ENCODE data around the gene GINS3. TPM values are rescaled to one million over a fixed set of nuclear protein-coding genes. Genes with fewer than 3 reads are reported as not detected.

GINS3 gene
- total RNA-seq = 5.8 and 6.4 TPM in 2 replicates

GRCh38 chr16:58392215-58393137, at the start of gene GINS3:
GINS3 (plus strand) TSS chr16:58392471; CDS start chr16:58392602, 131 bp downstream.
- TF ChIP-seq CTCF (IDR thresholded peaks at IDR 0.05; ENCODE audit: insufficient read depth, low read length, poor library complexity, severe bottlenecking) = no peak
- H3K36me3 ChIP-seq (ENCODE audit: control insufficient read depth, insufficient read depth, low read length) = no peaks in the 10 kb centered on the region
- H3K4me3 ChIP-seq (ENCODE audit: low read depth, low read length) = peak within 1 kb of the TSS; percentile 72
- no peaks in the 10 kb centered on the region for H3K27me3 ChIP-seq (ENCODE audit: control insufficient read depth, insufficient read depth, low read length)
- peak; percentile 45 for DNase-seq (ENCODE audit: low read depth)

- H3K27me3 ChIP-seq (ENCODE audit: control insufficient read depth, insufficient read depth, low read length) = no peaks in the 10 kb centered on the region
- DNase-seq (ENCODE audit: low read depth) = no peak
- TF ChIP-seq CTCF (IDR thresholded peaks at IDR 0.05; ENCODE audit: insufficient read depth, low read length, poor library complexity, severe bottlenecking) = no peak
- no peaks in the 10 kb centered on the region for H3K36me3 ChIP-seq (ENCODE audit: control insufficient read depth, insufficient read depth, low read length)
- H3K4me3 ChIP-seq (ENCODE audit: low read depth, low read length) = no peak overlapping the region
Observed at GRCh38 chr16:58343562-58343961, 48.7 kb upstream of the GINS3 start.

- no peaks in the 10 kb centered on the region for H3K36me3 ChIP-seq (ENCODE audit: control insufficient read depth, insufficient read depth, low read length)
- H3K27me3 ChIP-seq (ENCODE audit: control insufficient read depth, insufficient read depth, low read length) = peaks cover 5% of the 10 kb centered on the region
- no peak for TF ChIP-seq CTCF (IDR thresholded peaks at IDR 0.05; ENCODE audit: insufficient read depth, low read length, poor library complexity, severe bottlenecking)
- DNase-seq (ENCODE audit: low read depth) = no peak
- no peak overlapping the region for H3K4me3 ChIP-seq (ENCODE audit: low read depth, low read length)
Observed at GRCh38 chr16:58345574-58346354, 46.5 kb upstream of the GINS3 start.

GRCh38 chr16:58346831-58347371, 45.4 kb upstream of the GINS3 start:
- Histone ChIP-seq H3K36me3 (ENCODE audit: control insufficient read depth, insufficient read depth, low read length) (no peaks in the 10 kb centered on the region), H3K4me3 (ENCODE audit: low read depth, low read length) (no peak overlapping the region), H3K27me3 (ENCODE audit: control insufficient read depth, insufficient read depth, low read length) (peaks cover 5% of the 10 kb centered on the region)
- TF ChIP-seq CTCF (IDR thresholded peaks at IDR 0.05; ENCODE audit: insufficient read depth, low read length, poor library complexity, severe bottlenecking) = no peak
- DNase-seq (ENCODE audit: low read depth) = no peak

- peaks cover 5% of the 10 kb centered on the region for H3K27me3 ChIP-seq (ENCODE audit: control insufficient read depth, insufficient read depth, low read length)
- TF ChIP-seq CTCF (IDR thresholded peaks at IDR 0.05; ENCODE audit: insufficient read depth, low read length, poor library complexity, severe bottlenecking) = no peak
- no peak for DNase-seq (ENCODE audit: low read depth)
- no peak overlapping the region for H3K4me3 ChIP-seq (ENCODE audit: low read depth, low read length)
- no peaks in the 10 kb centered on the region for H3K36me3 ChIP-seq (ENCODE audit: control insufficient read depth, insufficient read depth, low read length)
Observed at GRCh38 chr16:58348986-58349385, 43.3 kb upstream of the GINS3 start.

Data from kidney epithelial cell (primary cell).